Tibial nerve (tissue), 3 donors: ENCODE results near the gene SETD1B.
A peak's percentile ranks its signal among the peaks of the same experiment; 100 is the strongest.

ENCODE experiments used
- CTCF ChIP-seq, 5 experiments: fragments of 200-600 bp in 3 of 5; fragments of 450-650 bp in 2 of 5; sonication (generic) in 3 of 5; IDR thresholded peaks; one replicate each; pipeline ENCODE4 v1.5.1; 2016 to 2019; ENCODE audit warnings: antibody characterized with exemption in 5 of 5, mild to moderate bottlenecking in 3 of 5, moderate library complexity in 2 of 5
- POLR2A ChIP-seq, 2 donors: fragments of 450-650 bp; IDR thresholded peaks; one replicate each; pipeline ENCODE4 v1.6.1; 2017; ENCODE audit warnings: antibody characterized with exemption in 2 of 2, mild to moderate bottlenecking in 2 of 2, moderate library complexity in 2 of 2

GRCh38 chr12:121811434-121812319, 7.9 kb downstream of the SETD1B start:
- TF ChIP-seq CTCF (IDR thresholded peaks at IDR 0.05) (peak; percentile 98 to 99 (median 99)), POLR2A (IDR thresholded peaks at IDR 0.05) (no peak)
